ENCODE data around the gene FGD6.

FGD6 gene

DNA sequence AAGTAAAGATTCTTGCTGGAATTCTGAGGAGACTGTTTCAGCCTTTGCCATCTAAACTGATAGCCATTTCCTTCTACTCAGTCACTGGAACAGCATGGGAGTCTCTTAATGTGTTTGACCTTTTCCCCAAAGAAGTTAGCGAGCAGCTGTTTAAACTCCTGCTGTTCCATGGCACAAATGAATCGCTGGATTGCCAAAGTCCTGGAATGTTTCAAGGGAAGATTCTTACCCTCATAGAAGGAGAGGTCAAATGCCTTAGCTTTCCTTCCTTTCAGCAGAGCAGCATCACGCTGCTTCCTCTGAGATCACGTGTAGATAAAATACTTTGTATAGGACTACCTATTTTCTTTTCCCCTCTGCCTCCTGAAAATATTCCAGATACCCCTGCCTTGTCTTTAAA lies 133.3 kb downstream of the FGD6 start:
- DNase-seq (ENCODE audit: low read depth): no peak

DNA sequence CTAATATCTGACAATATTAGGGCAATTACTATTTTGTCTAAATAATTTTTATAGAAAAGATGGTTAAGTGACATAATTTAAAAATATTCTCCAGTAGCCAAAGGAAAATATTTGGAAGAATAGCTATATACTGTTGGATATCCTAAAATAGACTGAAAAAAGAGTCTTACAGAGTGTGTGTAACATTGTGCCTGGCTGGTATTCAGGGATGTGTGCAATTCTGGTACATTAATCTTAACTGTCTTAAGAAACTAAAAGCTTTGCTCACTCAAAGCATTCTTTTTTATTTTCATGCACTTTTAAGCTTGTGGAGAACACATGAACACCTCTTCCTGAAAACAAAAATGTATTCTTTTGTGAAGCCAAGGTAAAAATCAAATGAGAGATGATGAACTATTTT lies 133.8 kb downstream of the FGD6 start:
- DNase-seq (ENCODE audit: low read depth): no peak

DNA sequence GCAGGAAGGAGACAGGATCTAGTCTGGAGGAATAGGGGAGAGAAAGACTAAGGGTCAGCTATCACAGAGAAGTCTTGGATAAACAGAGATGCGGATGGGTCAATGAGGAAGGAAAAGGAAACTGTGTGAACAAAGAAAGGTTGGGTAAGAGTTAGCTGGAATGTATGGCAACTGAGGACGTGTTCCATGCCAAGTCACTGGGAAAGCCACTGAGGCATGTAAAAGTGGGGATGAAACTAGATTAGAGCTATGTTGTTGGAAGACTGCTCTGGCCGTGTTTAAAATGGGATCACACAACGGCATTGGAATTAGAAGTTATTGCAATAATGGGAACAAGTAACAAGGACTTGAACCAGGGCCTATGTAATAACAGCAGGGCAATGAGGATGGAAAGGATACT lies 139.9 kb downstream of the FGD6 start:
- DNase-seq (ENCODE audit: low read depth): no peak

DNA sequence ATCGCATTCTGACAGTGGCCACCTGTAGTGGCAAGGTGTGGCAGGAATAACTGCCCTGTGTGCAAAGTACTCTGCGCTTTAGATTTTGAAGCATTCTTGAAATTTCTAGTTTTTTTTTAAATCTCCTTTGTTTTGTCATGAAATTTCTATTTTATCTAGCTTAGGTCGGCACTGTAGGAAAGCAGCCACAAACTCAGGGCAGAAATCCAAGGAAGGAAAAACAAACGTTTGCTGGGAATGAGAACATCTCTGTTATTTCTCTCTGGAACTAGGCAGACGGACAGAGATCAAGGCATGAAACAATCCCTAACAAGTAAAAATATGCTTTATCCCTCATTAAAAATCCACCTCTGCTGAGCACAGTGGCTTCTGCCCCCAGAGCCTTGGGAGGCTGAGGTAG lies 142.5 kb downstream of the FGD6 start:
- DNase-seq (ENCODE audit: low read depth): no peak

DNA sequence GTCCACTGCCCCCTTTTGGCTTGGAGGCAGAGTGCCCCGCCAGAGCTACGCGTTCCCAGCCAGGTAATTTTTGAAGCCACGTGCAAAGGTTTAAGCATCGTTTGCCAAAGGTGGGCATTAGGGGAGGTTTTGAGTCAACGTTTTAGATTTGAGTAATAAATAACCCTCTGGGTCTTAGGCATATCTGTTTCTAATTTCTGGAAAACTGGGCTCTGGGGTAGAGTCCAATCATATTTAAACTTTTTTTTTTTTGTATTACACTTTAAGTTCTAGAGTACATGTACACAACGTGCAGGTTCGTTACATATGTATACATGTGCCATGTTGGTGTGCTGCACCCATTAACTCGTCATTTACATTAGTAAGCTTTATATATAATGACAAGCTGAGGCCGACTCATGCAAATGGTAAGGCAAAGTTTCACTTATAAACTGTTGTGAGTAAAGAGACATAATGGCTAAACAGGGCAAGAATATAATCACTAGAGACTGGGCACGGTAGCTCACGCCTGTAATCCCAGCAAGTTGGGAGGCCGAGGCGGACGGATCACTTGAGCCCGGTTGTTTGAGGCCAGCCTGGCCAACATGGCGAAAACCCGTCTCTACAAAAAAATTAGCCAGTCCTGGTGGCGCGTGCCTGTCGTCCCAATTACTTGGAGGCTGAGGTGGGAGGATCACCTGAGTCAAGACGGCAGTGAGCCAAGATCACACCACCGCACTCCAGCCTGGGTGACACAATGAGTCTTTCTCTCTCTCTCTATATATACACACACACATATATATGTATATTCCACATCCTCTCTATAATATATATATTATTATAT lies 143.4 kb downstream of the FGD6 start:
- DNase-seq (ENCODE audit: low read depth): no peak

DNA sequence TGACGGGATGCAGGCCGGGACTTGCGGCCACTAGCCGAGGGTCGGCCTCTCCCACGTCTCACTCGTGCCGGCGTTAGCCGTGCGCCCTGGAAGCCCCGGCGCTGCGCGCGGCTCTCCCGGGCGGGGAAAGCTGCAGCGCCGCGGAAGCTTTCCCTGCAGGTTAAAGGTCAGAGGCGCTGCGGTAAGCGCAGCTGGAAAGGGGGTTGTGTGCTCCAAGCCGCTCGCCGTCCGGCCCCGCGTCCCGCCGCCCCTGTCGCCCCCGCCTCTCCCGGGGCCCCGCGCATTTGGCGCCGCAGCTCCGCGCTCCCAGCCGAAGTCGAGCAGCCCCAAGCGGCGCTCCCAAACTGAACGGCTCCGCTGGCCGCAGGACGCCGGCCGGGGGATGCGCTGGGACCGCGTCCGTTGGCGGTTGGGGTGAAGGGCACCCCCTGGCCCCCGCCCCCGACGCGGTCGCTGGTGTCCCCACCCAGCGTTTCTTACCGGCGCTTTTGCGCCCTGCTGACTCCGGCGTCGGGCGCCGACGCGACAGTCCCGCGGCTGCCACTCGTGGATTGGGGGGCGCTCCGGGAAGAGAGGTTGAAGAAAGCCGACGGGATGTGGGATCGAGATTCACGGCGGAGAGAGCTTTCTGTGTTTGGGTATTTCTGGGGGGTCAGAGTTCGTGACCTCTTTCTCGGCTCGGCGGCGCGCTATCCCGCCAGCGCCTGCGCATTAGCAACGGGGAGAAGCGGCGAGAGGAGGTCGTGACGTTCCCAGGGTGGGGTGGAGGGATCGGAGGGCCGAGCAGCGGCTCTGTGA lies 144.2 kb downstream of the FGD6 start, which contains the start of gene NR2C1:
NR2C1 (minus strand) TSS at position 719 of the 798 bp plus-strand sequence. CDS start 6,234 bp downstream, outside the sequence.
- DNase-seq (ENCODE audit: low read depth): peak; percentile 64

DNA sequence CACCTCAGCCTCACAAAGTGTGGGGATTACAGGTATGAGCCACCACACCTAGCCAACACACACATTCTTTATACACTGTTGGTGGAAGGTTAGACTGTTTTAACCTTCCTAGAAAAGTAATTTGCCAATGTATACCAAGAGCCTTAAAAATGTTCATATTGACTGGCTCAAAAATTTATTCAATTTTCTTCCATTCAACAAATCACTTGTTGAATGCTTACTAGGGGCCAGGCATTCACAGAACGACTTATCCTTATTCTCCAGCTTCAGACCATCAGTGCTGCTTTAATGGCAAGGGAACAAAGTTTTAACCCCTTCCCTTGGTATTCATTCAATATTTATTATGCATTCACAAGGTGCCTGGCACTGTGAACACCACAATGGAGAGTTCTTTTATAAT lies 146.9 kb downstream of the FGD6 start:
- DNase-seq (ENCODE audit: low read depth): no peak

DNA sequence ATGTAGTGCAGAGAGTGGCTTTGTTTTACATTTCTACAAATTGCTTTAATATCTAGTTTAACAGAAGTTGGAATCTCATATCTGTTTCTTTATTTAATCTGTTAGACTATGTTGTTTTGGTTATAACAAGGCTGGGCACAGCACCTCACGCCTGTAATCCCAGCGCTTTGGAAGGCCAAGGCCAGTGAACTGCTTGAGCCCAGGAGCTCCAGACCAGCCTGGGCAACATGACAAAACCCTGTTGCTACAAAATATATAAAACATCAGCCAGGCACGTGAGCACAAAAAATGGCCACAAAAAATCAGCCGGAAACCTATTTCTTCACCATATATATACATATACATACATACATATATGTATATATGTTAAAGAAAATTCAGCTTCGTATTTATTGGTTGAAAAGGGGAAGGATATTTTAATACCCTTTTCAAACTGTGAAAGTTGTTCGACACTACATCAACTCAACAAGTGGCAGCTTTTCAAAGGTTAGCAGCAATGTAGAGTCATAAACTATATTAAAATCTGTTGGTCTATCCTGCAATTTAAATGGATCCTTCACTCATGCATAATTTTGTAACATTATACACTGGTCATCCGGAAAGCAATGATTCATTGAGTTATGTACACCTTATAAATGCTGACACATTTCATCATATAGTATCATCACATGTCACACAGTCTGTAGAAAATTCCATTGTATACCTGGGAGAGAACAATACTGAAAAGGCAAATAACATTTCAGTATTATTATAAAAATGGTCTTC lies 151.0 kb downstream of the FGD6 start:
- DNase-seq (ENCODE audit: low read depth): no peak

DNA sequence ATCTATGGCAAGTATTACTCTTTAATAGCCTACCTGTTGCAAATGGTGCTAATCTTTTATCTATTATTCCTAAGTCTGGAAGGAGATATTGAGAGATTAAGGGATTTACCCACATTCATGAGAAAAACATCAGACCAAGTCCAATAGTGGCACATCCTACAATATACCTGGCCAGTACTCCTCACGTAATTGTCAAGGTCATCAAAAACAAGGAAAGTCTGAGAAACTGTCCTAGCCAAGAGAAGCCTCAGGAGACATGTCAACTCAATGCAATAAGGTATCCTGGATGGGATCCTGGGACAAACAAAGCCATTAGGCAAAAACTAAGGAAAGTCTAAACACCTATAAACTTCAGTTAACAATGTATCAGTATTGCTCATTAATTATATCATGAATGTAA lies 156.3 kb downstream of the FGD6 start:
- no peak for DNase-seq (ENCODE audit: low read depth)

DNA sequence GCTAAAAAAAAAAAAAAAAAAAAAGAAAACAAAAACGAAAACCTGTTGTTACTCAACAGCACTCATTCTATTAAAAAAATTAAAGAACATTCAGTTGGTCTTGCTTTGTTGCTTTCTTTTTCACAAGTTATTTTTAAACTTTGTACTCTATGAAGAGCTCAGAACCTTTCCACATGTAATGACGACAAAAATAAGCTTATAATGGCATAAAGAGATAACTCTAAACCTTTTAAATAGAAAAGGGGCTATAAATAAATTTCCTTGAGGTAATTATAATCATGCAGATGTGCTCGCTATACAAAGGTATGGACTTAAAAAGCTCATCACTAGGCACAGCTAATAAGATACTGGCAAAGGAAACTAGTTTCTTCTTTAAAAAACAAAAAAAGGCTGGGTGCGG lies 157.3 kb downstream of the FGD6 start:
- no peak for DNase-seq (ENCODE audit: low read depth)

DNA sequence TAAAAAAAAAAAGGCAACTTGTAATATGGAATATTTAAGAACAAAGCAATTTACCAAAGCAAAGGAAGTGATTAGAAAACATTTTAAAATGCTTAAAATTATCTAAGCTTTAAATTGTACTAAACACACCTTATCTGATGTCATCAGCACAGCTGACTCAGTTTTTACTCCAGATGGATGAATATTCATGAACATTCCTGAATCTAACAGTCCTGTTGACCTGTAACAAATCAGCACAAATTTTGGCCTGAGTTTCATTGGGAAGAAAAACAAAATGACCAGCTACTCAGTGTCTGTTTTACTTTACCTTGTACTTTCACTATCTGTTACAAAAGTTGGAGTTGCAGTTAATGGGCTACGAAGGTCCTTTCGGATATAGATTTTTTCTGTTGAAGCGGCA lies 159.8 kb downstream of the FGD6 start:
- DNase-seq (ENCODE audit: low read depth): no peak

DNA sequence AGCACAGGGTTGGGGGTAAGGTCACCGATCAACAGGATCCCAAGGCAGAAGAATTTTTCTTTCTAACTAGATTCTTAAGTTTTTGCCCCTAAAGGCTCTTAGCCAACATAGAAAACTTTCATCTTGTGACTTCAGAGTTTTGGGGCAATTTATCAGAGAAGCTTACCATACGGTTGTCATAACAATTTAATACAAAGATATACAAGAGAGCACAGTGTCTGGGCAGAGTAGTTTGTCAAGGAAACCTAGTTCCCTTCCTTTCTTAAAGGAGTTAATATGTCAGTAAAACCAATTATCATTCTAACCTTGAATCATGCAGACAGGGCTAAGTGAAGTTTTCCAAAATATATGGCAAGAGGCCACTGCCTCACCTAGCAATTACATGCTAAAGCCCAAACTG lies 162.2 kb downstream of the FGD6 start:
- DNase-seq (ENCODE audit: low read depth): no peak

DNA sequence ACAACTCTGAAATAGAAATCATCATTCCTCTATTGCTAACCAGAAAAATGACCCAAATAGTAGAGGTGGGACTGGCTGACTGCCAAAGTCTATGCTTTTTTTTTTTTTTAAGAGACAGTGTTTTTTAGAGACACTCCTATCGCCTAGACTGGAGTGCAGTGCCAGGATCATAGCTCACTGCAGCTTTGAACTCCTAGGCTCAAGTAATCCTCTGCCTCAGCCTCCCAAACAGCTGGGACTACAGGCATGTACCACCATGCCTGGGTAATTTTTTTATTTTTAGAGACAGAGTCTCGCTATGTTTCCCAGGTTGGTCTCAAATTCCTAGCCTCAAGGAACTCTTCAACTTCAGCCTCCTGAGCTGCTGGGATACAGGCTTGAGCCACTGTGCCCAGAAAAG lies 163.1 kb downstream of the FGD6 start:
- no peak for DNase-seq (ENCODE audit: low read depth)

DNA sequence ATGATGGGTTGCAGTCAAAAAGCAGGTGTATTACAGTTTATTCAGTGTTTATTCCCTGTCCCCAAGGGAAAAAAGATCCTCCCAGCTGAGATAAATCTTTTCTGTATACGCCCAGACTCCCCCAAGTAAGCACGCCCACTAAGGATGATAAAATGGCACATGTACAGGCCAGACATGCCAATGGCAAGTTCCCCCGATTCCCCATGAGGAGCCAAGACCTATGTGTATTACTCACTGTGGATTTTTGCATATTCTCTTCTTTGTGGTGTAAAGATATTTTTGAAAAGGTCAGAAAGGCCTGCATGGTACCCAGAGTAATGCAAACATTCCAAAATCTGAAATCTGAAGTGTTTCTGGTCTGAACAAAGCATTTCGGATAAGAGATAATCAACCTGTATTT lies 166.0 kb downstream of the FGD6 start:
- no peak for DNase-seq (ENCODE audit: low read depth)

DNA sequence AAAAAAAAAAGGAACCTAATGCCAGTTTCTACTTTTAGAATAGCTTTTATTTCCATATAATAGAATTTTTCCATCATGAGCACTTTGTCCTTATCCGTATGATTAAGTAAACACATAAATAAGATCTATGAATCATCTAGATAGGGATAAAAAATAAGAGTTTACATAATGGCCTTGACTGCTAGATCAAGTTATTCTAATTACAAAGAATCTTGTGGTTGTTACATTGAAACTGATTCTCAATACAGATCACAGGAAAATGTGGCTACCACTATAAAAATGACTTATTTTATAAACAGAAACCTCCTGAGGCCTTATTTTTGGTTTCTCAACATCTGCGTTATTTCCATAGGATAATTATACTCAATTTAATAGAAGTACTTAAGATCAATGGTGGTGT lies 179.4 kb downstream of the FGD6 start:
- no peak for DNase-seq (ENCODE audit: low read depth)

DNA sequence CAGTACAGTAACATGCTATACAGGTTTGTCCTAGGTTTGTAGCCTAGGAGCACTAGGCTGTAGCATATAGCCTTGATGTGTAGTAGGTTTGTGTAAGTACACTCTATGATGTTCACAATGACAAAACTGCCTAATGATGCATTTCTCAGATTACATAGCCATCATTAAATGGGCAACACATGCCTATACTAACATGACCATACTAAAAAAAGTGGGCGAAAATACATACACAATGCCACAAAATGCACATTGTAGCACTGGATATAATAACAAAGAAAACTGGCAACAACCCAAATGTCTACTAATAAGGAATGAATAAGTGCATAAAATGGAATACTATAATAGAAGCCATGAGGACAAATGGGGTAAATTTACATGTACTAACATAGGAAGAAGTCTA lies 182.5 kb downstream of the FGD6 start:
- DNase-seq (ENCODE audit: low read depth): no peak
